GM12892 (cell line): Measurements from ENCODE around the gene ARID3A. TPM values are rescaled to one million over a fixed set of nuclear protein-coding genes. Genes with fewer than 3 reads are reported as not detected.
"Not testable (repeated sequence)": the region's sequence is repeated elsewhere in the genome, so short reads cannot be mapped to it uniquely, and the experiment has no call there.

Experiments used
- DNase-seq: peaks from one replicate; pipeline ENCODE4 v3.0.0; 2011; ENCODE audit not compliant: insufficient read length
- FAIRE-seq: peaks from 2 replicates; lab custom pipeline; 2011; peaks lifted over from hg19 to GRCh38; lab: Jason Lieb, UNC
- POLR2A ChIP-seq: IDR thresholded peaks from 2 replicates; pipeline ENCODE4 v1.6.1; 2011; ENCODE audit warnings: low read depth, low read length, control low read depth
- POLR2AphosphoS5 ChIP-seq: IDR thresholded peaks from 2 replicates; pipeline ENCODE4 v1.6.1; 2011; ENCODE audit warnings: low read depth, low read length, control low read depth
- TAF1 ChIP-seq: IDR thresholded peaks from 2 replicates; pipeline ENCODE4 v1.6.1; 2011; ENCODE audit warnings: low read depth, mild to moderate bottlenecking, control low read depth, low read length, borderline replicate concordance
- polyA plus RNA-seq: library from polyadenylated mRNA; unstranded; fragments of >200 nt; gene quantifications from one replicate; pipeline ENCODE4 v1.2.1, GENCODE V29; 2012; ENCODE audit warnings: missing spikeins, inconsistent platforms; ENCODE audit not compliant: missing spikeins

ARID3A gene
- polyA plus RNA-seq, result 20.7 TPM

GRCh38 chr19:925526-926322 lies at the start of gene ARID3A:
Gene ARID3A, plus strand, starts transcription at chr19:926035. Its CDS starts 3,494 bp downstream, at chr19:929529.
- FAIRE-seq (no peak), DNase-seq (peak; percentile 85)
- TF ChIP-seq POLR2AphosphoS5 (no peak), TAF1 (no peak), POLR2A (peak; percentile 63)

- DNase-seq (no peak), FAIRE-seq (no peak)
- TF ChIP-seq POLR2A (no peak), TAF1 (no peak), POLR2AphosphoS5 (no peak)
Observed at GRCh38 chr19:876089-876488, 49.7 kb upstream of the ARID3A start.

- TF ChIP-seq TAF1, result no peak
- TF ChIP-seq POLR2AphosphoS5, result no peak
- TF ChIP-seq POLR2A, result no peak
- no peak for FAIRE-seq
- no peak for DNase-seq
Observed at GRCh38 chr19:876780-877314, 49.0 kb upstream of the ARID3A start.

GRCh38 chr19:877992-878660 lies 47.7 kb upstream of the ARID3A start:
- FAIRE-seq, DNase-seq: not testable (repeated sequence)

GRCh38 chr19:878751-879561 lies 46.9 kb upstream of the ARID3A start:
- DNase-seq, FAIRE-seq: not testable (repeated sequence)

GRCh38 chr19:879711-880438 lies 46.0 kb upstream of the ARID3A start:
- TF ChIP-seq TAF1 (no peak), POLR2AphosphoS5 (no peak), POLR2A (no peak)
- no peak for FAIRE-seq
- no peak for DNase-seq

- DNase-seq (no peak), FAIRE-seq (no peak)
- TF ChIP-seq TAF1 (no peak), POLR2AphosphoS5 (no peak), POLR2A (no peak)
Observed at GRCh38 chr19:881385-882071, 44.3 kb upstream of the ARID3A start.

GRCh38 chr19:882871-883497 lies 42.9 kb upstream of the ARID3A start:
- FAIRE-seq, result no peak
- no peak for DNase-seq
- TF ChIP-seq POLR2A (no peak), TAF1 (no peak), POLR2AphosphoS5 (no peak)

GRCh38 chr19:883661-884211 lies 42.1 kb upstream of the ARID3A start:
- TF ChIP-seq POLR2A (no peak), POLR2AphosphoS5 (no peak), TAF1 (no peak)
- FAIRE-seq (no peak), DNase-seq (no peak)
